Measurements from ENCODE around the gene WASF2. TPM values are rescaled to one million over a fixed set of nuclear protein-coding genes. Genes with fewer than 3 reads are reported as not detected.
A peak's percentile ranks its signal among the peaks of the same experiment; 100 is the strongest.

Gene WASF2
- total and polyA plus RNA-seq, 2 of the 13 experiments (the other 11 are each of a cell fraction or from before 2014, with no cell fraction given), result 10.4 to 27.7 TPM

GRCh38 chr1:27365372-27366112, 124.4 kb downstream of the WASF2 start (continued):
- TF ChIP-seq ZNF576 (CRISPR knock-in tag; IDR thresholded peaks at IDR 0.05) (no peak), ZBTB26 (CRISPR knock-in tag; IDR thresholded peaks at IDR 0.05; ENCODE audit: borderline replicate concordance) (no peak), ZNF367 (CRISPR knock-in tag; IDR thresholded peaks at IDR 0.05; ENCODE audit: borderline replicate concordance) (no peak), GLMP (CRISPR knock-in tag; IDR thresholded peaks at IDR 0.05; ENCODE audit: borderline replicate concordance) (no peak), NONO (IDR thresholded peaks at IDR 0.05) (no peak), NONO (CRISPR knock-in tag; conservative IDR thresholded peaks at IDR 0.05) (peak; percentile 43; the same call in 1 of the 2 replicates), ELF1 (CRISPR knock-in tag; IDR thresholded peaks at IDR 0.05) (peak; percentile 49; the same call in 1 of the 2 replicates), ZNF264 (CRISPR knock-in tag; IDR thresholded peaks at IDR 0.05) (no peak), U2AF1 (optimal IDR thresholded peaks at IDR 0.05; ENCODE audit: low read depth, low read length) (no peak), SP1 (IDR thresholded peaks at IDR 0.05) (no peak), SP1 (CRISPR knock-in tag; IDR thresholded peaks at IDR 0.05) (peak; percentile 63), SRSF1 (optimal IDR thresholded peaks at IDR 0.05; ENCODE audit: low read depth, low read length) (peak; percentile 75), POLR2A (IDR thresholded peaks at IDR 0.05; ENCODE audit: insufficient read depth in 1 of 2, low read depth in 2 of 2, low read length in 2 of 2) (peak; percentile 35 to 47; a peak in 2 of 4 replicates), YEATS2 (CRISPR knock-in tag; IDR thresholded peaks at IDR 0.05; ENCODE audit: borderline replicate concordance) (no peak), KDM6A (CRISPR knock-in tag; IDR thresholded peaks at IDR 0.05; ENCODE audit: low read depth) (no peak), KDM4B (CRISPR knock-in tag; IDR thresholded peaks at IDR 0.05) (no peak), SP5 (CRISPR knock-in tag; IDR thresholded peaks at IDR 0.05; ENCODE audit: borderline replicate concordance, low read depth) (peak; percentile 84), KLF16 (CRISPR knock-in tag; IDR thresholded peaks at IDR 0.05) (no peak)
- TF ChIP-seq, protein P1, sequence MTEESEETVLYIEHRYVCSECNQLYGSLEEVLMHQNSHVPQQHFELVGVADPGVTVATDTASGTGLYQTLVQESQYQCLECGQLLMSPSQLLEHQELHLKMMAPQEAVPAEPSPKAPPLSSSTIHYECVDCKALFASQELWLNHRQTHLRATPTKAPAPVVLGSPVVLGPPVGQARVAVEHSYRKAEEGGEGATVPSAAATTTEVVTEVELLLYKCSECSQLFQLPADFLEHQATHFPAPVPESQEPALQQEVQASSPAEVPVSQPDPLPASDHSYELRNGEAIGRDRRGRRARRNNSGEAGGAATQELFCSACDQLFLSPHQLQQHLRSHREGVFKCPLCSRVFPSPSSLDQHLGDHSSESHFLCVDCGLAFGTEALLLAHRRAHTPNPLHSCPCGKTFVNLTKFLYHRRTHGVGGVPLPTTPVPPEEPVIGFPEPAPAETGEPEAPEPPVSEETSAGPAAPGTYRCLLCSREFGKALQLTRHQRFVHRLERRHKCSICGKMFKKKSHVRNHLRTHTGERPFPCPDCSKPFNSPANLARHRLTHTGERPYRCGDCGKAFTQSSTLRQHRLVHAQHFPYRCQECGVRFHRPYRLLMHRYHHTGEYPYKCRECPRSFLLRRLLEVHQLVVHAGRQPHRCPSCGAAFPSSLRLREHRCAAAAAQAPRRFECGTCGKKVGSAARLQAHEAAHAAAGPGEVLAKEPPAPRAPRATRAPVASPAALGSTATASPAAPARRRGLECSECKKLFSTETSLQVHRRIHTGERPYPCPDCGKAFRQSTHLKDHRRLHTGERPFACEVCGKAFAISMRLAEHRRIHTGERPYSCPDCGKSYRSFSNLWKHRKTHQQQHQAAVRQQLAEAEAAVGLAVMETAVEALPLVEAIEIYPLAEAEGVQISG (CRISPR knock-in tag; IDR thresholded peaks at IDR 0.05), result peak; percentile 22; the same call in 1 of the 2 replicates
- TF ChIP-seq, protein P2, sequence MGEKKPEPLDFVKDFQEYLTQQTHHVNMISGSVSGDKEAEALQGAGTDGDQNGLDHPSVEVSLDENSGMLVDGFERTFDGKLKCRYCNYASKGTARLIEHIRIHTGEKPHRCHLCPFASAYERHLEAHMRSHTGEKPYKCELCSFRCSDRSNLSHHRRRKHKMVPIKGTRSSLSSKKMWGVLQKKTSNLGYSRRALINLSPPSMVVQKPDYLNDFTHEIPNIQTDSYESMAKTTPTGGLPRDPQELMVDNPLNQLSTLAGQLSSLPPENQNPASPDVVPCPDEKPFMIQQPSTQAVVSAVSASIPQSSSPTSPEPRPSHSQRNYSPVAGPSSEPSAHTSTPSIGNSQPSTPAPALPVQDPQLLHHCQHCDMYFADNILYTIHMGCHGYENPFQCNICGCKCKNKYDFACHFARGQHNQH (CRISPR knock-in tag; IDR thresholded peaks at IDR 0.05), result 0 out of 2 replicates have a peak, but pooled peaks have one; percentile 29
- TF ChIP-seq, protein P3, sequence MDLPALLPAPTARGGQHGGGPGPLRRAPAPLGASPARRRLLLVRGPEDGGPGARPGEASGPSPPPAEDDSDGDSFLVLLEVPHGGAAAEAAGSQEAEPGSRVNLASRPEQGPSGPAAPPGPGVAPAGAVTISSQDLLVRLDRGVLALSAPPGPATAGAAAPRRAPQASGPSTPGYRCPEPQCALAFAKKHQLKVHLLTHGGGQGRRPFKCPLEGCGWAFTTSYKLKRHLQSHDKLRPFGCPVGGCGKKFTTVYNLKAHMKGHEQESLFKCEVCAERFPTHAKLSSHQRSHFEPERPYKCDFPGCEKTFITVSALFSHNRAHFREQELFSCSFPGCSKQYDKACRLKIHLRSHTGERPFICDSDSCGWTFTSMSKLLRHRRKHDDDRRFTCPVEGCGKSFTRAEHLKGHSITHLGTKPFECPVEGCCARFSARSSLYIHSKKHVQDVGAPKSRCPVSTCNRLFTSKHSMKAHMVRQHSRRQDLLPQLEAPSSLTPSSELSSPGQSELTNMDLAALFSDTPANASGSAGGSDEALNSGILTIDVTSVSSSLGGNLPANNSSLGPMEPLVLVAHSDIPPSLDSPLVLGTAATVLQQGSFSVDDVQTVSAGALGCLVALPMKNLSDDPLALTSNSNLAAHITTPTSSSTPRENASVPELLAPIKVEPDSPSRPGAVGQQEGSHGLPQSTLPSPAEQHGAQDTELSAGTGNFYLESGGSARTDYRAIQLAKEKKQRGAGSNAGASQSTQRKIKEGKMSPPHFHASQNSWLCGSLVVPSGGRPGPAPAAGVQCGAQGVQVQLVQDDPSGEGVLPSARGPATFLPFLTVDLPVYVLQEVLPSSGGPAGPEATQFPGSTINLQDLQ (CRISPR knock-in tag; IDR thresholded peaks at IDR 0.05), result no peak
